Right lobe of liver (tissue), 6 donors: Measurements from ENCODE around the gene MSMB. TPM values are rescaled to one million over a fixed set of nuclear protein-coding genes. Genes with fewer than 3 reads are reported as not detected.
"Not testable (repeated sequence)": the region's sequence is repeated elsewhere in the genome, so short reads cannot be mapped to it uniquely, and the experiment has no call there.

Source experiments
- ATAC-seq, 4 donors: fragments of 200-7000 bp; cut with Tn5 transposase; one replicate each; pipeline ENCODE4 v1.9.1; 2020; ENCODE audit warnings: mild to moderate bottlenecking in 4 of 4, moderate library complexity in 4 of 4
- DNase-seq, 3 donors: peaks; one replicate each; pipeline ENCODE4 v3.0.0-alpha.2; 2020
- H3K27ac ChIP-seq, 3 donors: fragments of 200-600 bp; one replicate each; pipeline ENCODE4 v1.8.0; 2022
- H3K27me3 ChIP-seq, 2 donors: fragments of 200-600 bp; one replicate each; pipeline ENCODE4 v1.8.0; 2022
- H3K36me3 ChIP-seq, 4 donors: fragments of 200-600 bp; sonication (generic) in 1 of 4; one replicate each; pipeline versions ENCODE4 v1.5.1 to v1.8.0; 2017 to 2022; ENCODE audit warnings: control low read depth in 1 of 4
- H3K4me1 ChIP-seq, 4 donors: fragments of 200-600 bp; sonication (generic) in 1 of 4; one replicate each; pipeline versions ENCODE4 v1.5.1 to v1.8.0; 2017 to 2022; ENCODE audit warnings: control low read depth in 1 of 4
- H3K4me3 ChIP-seq, 3 donors: fragments of 200-600 bp; one replicate each; pipeline ENCODE4 v1.8.0; 2022
- H3K9me3 ChIP-seq, 4 donors: fragments of 200-600 bp; sonication (generic) in 1 of 4; one replicate each; pipeline versions ENCODE4 v1.5.1 to v1.8.0; 2017 to 2022; ENCODE audit warnings: control low read depth in 1 of 4
- POLR2A ChIP-seq: fragments of 450-650 bp; IDR thresholded peaks from one replicate; pipeline ENCODE4 v1.6.1; 2017; ENCODE audit warnings: antibody characterized with exemption, mild to moderate bottlenecking
- WGBS: methylation state at CpG from one replicate; pipeline ENCODE4 v1.1.6; 2018; ENCODE audit warnings: low coverage, low lambda C conversion rate; ENCODE audit not compliant: insufficient coverage; ENCODE audit errors: missing lambda C conversion rate; 5-methylcytosine and 5-hydroxymethylcytosine counted together
- intact Hi-C, 2 donors: fragments of 100-400 bp; cut with DNase I; formaldehyde crosslinking; loops; one replicate each; pipeline versions ENCODE4 v1.11.2 to v1.14.1; 2022
- total RNA-seq, 6 experiments: library from RNA; depleted of rRNA in 2 of 6; stranded (reverse); fragments of >200 nt in 2 of 6; fragmentation: NEBNext Ultra II Directional in 3 of 6; extraction: Animal tissue kit (Norgen Biotek cat#: 25700) in 3 of 6; gene quantifications; one replicate each; pipeline versions ENCODE4 v1.1.0 to v1.2.4, GENCODE V29; 2016 to 2023
- TF ChIP-seq, protein P1 (sequence below), 4 donors: fragments of 200-600 bp in 3 of 4; fragments of 450-650 bp in 1 of 4; IDR thresholded peaks; one replicate each; pipeline versions ENCODE4 v1.5.1 to v1.8.0; 2016 to 2022; ENCODE audit warnings: antibody characterized with exemption in 4 of 4, mild to moderate bottlenecking in 2 of 4
- donor health status: DM: no; HTN: yes; CAD: no.
- donor health status: DM: no; HTN: no; CAD: no.
- donor health status: DM: no; HTN: no; CAD: no.
- donor health status: DM: no; HTN: yes; CAD: no.
- donor health status: DM: no; HTN: yes; CAD: no.

The MSMB gene
- total RNA-seq, 6 experiments from 2014 or later: 0.84 TPM; not detected in 5

DNA sequence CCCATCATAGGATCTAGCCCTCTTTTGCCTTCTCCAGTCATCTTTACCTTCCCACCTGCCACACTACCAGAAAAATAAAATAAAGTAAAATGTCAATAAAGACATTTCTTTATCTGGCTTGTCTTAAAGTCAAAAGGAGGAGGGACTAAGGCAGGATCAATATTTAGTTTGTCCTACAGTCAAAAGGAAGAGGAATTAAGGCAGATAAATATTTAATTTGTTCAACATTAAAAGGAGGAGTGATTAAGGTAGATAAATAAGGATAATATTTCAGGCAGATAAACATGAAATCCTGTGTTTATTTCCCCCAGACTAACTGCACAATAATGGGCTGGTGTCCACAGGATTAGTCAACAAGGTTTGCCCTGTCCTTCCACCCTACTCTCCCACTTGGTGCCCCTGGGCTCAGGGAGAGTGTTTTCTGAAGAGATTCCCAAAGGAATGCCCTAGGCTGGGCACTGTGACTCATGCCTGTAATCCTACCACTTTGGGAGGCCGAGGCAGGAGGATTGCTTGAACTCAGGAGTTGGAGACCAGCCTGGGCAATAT lies 18.3 kb upstream of the MSMB start:
- H3K27me3 ChIP-seq: no peaks in the 10 kb centered on the region
- H3K4me3 ChIP-seq: no peak overlapping the region
- WGBS: no CpG with 5 or more reads among the region's 1 CpG
- H3K36me3 ChIP-seq: no peaks in the 10 kb centered on the region
- ATAC-seq: no peak
- no peaks in the 10 kb centered on the region for H3K9me3 ChIP-seq
- intact Hi-C loops: no loop called here
- no peak overlapping the region for H3K27ac ChIP-seq
- peak in 1 of 3 donors; percentile 21 for DNase-seq
- no peaks in the 10 kb centered on the region for H3K4me1 ChIP-seq
- TF ChIP-seq, protein P1, sequence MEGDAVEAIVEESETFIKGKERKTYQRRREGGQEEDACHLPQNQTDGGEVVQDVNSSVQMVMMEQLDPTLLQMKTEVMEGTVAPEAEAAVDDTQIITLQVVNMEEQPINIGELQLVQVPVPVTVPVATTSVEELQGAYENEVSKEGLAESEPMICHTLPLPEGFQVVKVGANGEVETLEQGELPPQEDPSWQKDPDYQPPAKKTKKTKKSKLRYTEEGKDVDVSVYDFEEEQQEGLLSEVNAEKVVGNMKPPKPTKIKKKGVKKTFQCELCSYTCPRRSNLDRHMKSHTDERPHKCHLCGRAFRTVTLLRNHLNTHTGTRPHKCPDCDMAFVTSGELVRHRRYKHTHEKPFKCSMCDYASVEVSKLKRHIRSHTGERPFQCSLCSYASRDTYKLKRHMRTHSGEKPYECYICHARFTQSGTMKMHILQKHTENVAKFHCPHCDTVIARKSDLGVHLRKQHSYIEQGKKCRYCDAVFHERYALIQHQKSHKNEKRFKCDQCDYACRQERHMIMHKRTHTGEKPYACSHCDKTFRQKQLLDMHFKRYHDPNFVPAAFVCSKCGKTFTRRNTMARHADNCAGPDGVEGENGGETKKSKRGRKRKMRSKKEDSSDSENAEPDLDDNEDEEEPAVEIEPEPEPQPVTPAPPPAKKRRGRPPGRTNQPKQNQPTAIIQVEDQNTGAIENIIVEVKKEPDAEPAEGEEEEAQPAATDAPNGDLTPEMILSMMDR (IDR thresholded peaks at IDR 0.05): no peak
- no peak for TF ChIP-seq POLR2A

DNA sequence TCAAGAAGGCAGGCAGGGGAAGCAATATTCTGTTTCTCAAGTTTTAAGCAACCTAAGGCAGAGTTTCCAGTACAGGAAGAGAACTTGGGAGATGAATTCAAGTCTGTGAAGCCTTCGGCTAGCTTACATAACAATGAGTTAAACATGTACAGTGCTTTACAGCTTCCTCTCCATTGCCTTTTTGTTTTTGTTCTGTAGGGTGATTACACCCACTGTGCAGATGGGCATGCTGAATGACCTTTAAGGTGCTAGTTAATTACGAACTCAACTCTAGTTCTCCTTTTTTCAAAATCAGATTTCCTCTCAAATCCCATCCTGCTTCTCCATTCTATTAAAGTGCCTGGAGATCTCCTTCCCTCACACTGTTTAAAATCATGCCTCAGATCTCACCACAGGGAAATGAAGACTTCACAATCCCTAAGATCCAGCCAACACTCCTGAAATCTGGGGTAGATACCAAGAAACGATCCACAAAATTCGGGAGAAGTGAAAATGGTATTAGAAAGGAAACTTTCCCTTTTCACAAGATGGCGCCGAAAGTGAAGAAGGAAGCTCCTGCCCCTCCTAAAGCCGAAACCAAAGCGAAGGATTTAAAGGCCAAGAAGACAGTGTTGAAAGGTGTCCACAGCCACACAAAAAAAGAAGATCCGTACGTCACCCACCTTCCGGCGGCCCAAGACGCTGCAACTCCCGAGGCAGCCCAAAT lies 16.8 kb upstream of the MSMB start:
- DNase-seq (peak in 1 of 3 donors; percentile 27), ATAC-seq (no peak)
- Histone ChIP-seq H3K4me1 (no peaks in the 10 kb centered on the region), H3K27me3 (no peaks in the 10 kb centered on the region), H3K4me3 (no peak overlapping the region), H3K36me3 (no peaks in the 10 kb centered on the region), H3K27ac (no peak overlapping the region), H3K9me3 (no peaks in the 10 kb centered on the region)
- intact Hi-C loops: no loop called here
- no peak for TF ChIP-seq POLR2A
- TF ChIP-seq, protein P1 (IDR thresholded peaks at IDR 0.05): no peak
- 92% methylated on average over 12 of the region's 14 CpGs for WGBS

DNA sequence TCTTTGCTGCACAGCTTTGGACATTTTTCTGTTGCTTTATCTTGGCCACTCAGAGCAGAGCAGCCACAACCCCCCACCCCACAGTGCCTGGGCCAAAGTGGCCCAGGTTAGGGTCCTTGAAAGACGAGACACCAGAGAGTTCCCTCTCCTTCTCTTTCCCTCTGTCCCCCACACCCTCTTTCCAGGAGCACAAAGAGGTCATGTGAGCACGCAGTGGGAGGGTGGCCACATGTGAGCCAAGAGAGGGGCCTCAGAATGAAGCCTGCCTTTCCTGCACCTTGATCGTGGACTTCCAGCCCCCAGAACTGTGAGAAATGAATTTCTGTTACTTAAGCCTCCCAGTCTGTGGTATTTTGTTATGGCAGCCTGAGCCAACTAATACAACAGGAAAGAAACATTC lies 14.6 kb upstream of the MSMB start:
- Histone ChIP-seq H3K27ac (no peak overlapping the region), H3K4me3 (no peak overlapping the region), H3K27me3 (no peaks in the 10 kb centered on the region), H3K4me1 (no peaks in the 10 kb centered on the region), H3K9me3 (no peaks in the 10 kb centered on the region), H3K36me3 (no peaks in the 10 kb centered on the region)
- TF ChIP-seq, protein P1 (IDR thresholded peaks at IDR 0.05): no peak
- no peak for TF ChIP-seq POLR2A
- WGBS: 69% methylated on average over 2 of the region's 3 CpGs
- intact Hi-C loops: no loop called here
- DNase-seq (peak in 1 of 3 donors; percentile 24), ATAC-seq (no peak)

DNA sequence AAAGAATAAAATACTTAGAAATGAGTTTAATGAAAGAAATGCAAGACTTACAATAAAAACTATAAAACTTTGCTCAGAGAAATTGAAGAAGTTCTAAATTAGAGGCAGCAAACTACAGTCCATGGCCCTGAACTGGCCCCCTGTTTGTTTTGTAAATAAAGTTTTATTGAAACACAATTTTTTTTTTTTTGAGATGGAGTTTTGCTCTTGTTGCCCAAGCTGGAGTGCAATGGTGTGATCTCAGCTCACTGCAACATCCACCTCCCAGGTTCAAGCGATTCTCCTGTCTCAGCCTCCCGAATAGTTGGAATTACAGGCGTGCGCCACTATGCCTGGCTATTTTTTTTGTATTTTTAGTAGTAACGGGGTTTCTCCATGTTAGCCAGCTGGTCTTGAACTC lies 11.9 kb upstream of the MSMB start:
- H3K4me1 ChIP-seq, ATAC-seq, intact Hi-C loops, H3K9me3 ChIP-seq, H3K27me3 ChIP-seq, H3K27ac ChIP-seq, H3K36me3 ChIP-seq, H3K4me3 ChIP-seq: not testable (repeated sequence)
- WGBS: 91% methylated on average over 5 of the region's 5 CpGs
- peak in 1 of 3 donors; percentile 7 for DNase-seq

DNA sequence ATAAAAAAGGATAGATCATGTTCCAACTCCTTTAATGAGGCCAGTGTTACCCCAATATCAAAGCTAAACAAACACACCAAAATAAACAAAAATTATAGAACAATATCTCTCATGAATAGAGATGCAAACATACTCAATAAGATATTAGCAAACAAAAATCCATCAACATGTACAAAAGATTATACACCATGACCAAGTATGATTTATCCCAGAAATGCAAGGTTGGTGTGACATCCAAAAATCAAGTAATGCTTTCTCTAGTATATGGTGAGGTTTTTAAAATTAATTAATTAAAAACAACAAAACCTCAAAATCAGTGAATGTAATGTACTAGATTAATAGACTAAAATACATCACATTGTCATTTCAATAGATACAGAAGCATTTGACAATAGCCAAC lies 11.0 kb upstream of the MSMB start:
- TF ChIP-seq POLR2A: no peak
- TF ChIP-seq, protein P1 (IDR thresholded peaks at IDR 0.05): no peak
- intact Hi-C loops: no loop called here
- no peak for ATAC-seq

More for the DNA sequence above, 11.0 kb upstream of the MSMB start:
- H3K27me3 ChIP-seq: no peaks in the 10 kb centered on the region
- H3K4me1 ChIP-seq: no peaks in the 10 kb centered on the region
- no peaks in the 10 kb centered on the region for H3K36me3 ChIP-seq
- no peaks in the 10 kb centered on the region for H3K9me3 ChIP-seq
- no peak for DNase-seq
- H3K27ac ChIP-seq: no peak overlapping the region
- no peak overlapping the region for H3K4me3 ChIP-seq
